ENCODE results near the gene FAM210A.
A peak's percentile ranks its signal among the peaks of the same experiment; 100 is the strongest.
"Not testable (repeated sequence)": the region's sequence is repeated elsewhere in the genome, so short reads cannot be mapped to it uniquely, and the experiment has no call there.

The FAM210A gene

GRCh38 chr18:13726232-13726971 is at the start of gene FAM210A, which contains the start of gene RNMT:
FAM210A (minus strand) TSS chr18:13726558; CDS start chr18:13682077, 44,481 bp downstream.
RNMT (plus strand) TSS chr18:13726673; CDS start chr18:13731518, 4,845 bp downstream.
- DNase-seq, result peak; percentile 87

- DNase-seq, result no peak
Observed at GRCh38 chr18:13775058-13775457, 48.7 kb upstream of the FAM210A start.

GRCh38 chr18:13762690-13763439 is 36.5 kb upstream of the FAM210A start:
- no peak for DNase-seq

- no peak for DNase-seq
Observed at GRCh38 chr18:13760047-13760446, 33.7 kb upstream of the FAM210A start.

- DNase-seq, result no peak
Observed at GRCh38 chr18:13758622-13759021, 32.3 kb upstream of the FAM210A start.

GRCh38 chr18:13756671-13757070 is 30.3 kb upstream of the FAM210A start:
- no peak for DNase-seq

GRCh38 chr18:13756261-13756660 is 29.9 kb upstream of the FAM210A start:
- DNase-seq, result no peak

- DNase-seq, result not testable (repeated sequence)
Observed at GRCh38 chr18:13751599-13751998, 25.2 kb upstream of the FAM210A start.

GRCh38 chr18:13746633-13747032 is 20.3 kb upstream of the FAM210A start:
- DNase-seq, result no peak

- no peak for DNase-seq
Observed at GRCh38 chr18:13745696-13746095, 19.3 kb upstream of the FAM210A start.

GRCh38 chr18:13735681-13736080 is 9.3 kb upstream of the FAM210A start:
- no peak for DNase-seq

- no peak for DNase-seq
Observed at GRCh38 chr18:13730481-13730880, 4.1 kb upstream of the FAM210A start.

GRCh38 chr18:13726972-13727331 is 594 bp upstream of the FAM210A start:
- no peak for DNase-seq

- no peak for DNase-seq
Observed at GRCh38 chr18:13725566-13726231, 659 bp downstream of the FAM210A start.

GRCh38 chr18:13720847-13721246 is 5.5 kb downstream of the FAM210A start:
- DNase-seq, result no peak

- no peak for DNase-seq
Observed at GRCh38 chr18:13720123-13720522, 6.2 kb downstream of the FAM210A start.

GRCh38 chr18:13716916-13717315 is 9.4 kb downstream of the FAM210A start:
- DNase-seq, result no peak

- no peak for DNase-seq
Observed at GRCh38 chr18:13715330-13715729, 11.0 kb downstream of the FAM210A start.

GRCh38 chr18:13713455-13714055 is 12.8 kb downstream of the FAM210A start:
- DNase-seq, result no peak

- no peak for DNase-seq
Observed at GRCh38 chr18:13712400-13713131, 13.8 kb downstream of the FAM210A start.

- DNase-seq, result no peak
Observed at GRCh38 chr18:13710414-13710831, 15.9 kb downstream of the FAM210A start.

GRCh38 chr18:13703899-13704298 is 22.5 kb downstream of the FAM210A start:
- DNase-seq, result no peak

GRCh38 chr18:13700153-13700552 is 26.2 kb downstream of the FAM210A start:
- no peak for DNase-seq
